ENCODE data around the gene FBL. TPM values are rescaled to one million over a fixed set of nuclear protein-coding genes. Genes with fewer than 3 reads are reported as not detected.

FBL gene
- polyA plus RNA-seq, 1 of the 3 experiments (the other 2 are of a cell fraction): 371 TPM

DNA sequence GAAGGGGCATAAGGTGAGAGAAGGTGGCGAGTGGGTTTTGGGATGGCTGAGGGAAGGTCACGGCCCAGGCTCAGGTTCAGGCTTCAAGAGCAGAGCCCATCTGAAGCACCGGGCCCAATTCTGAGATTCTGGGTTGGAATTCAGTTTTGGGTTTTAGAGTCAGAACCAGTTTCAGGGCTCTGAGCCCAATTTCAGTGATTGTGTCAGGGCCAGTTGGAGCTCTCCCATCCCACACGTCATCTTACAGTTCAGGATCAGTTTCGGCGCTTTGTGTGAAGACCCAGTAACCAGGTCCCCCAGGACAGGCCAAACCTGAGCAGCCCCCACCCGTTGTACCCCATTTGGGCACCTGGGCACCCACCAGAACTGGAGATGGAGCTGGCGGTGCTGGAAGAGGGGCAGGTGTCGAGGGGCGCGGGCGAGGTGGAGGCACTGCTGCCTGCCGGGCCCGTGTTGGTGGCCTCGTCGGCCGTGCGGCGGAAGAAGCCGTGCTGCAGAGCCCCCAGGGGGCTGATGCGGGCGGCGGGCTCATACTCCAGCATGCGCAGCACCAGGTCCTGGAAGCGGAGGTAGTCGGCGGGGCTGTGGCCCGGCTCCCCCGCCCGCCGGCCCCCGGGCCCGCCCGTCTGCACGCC lies 19.8 kb downstream of the FBL start:
- Histone ChIP-seq H3F3A (replicated peaks; ENCODE audit: insufficient read depth) (no peaks in the 10 kb centered on the region), H3K4me1 (ENCODE audit: control insufficient read depth in 1 of 2, insufficient read depth in 2 of 2, low read depth in 1 of 2, low read length in 1 of 2) (peaks cover 0 to 11% of the 10 kb centered on the region in 2 experiments; a peak in 1 of 4 replicates), H3K36me3 (replicated peaks in 1 of 2; ENCODE audit: control insufficient read depth in 1 of 2, insufficient read depth in 2 of 2, low read length in 1 of 2) (peaks cover 25 to 46% of the 10 kb centered on the region in 2 experiments), H3K9me3 (no peaks in the 10 kb centered on the region), H3K9me2 (no peaks in the 10 kb centered on the region), H3K79me2 (ENCODE audit: insufficient read depth) (peaks cover 8% of the 10 kb centered on the region; the same call in 1 of the 2 replicates), H3K9ac (no peak overlapping the region), H3K4me2 (no peak overlapping the region), H3K27ac (ENCODE audit: low read depth in 2 of 2, low read length in 1 of 2) (no peak overlapping the region; a peak in 1 of 4 replicates), H4K20me1 (ENCODE audit: insufficient read depth) (no peaks in the 10 kb centered on the region), H3K27me3 (ENCODE audit: insufficient read depth) (no peaks in the 10 kb centered on the region), H2AFZ (ENCODE audit: low read depth) (no peak overlapping the region), H3K4me3 (ENCODE audit: low read depth in 2 of 2, low read length in 1 of 2) (no peak overlapping the region)
- ChIA-PET CTCF (interaction anchor here (4.4 kb wide), 1 partner anchor 17 kb away, joined by 26 read pairs; no protein-coding TSS in a partner anchor), POLR2A (no interaction called here)
- TF ChIP-seq, protein P1, sequence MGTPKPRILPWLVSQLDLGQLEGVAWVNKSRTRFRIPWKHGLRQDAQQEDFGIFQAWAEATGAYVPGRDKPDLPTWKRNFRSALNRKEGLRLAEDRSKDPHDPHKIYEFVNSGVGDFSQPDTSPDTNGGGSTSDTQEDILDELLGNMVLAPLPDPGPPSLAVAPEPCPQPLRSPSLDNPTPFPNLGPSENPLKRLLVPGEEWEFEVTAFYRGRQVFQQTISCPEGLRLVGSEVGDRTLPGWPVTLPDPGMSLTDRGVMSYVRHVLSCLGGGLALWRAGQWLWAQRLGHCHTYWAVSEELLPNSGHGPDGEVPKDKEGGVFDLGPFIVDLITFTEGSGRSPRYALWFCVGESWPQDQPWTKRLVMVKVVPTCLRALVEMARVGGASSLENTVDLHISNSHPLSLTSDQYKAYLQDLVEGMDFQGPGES (IDR thresholded peaks at IDR 0.05; ENCODE audit: low read depth, low read length): no peak
- TF ChIP-seq MXI1 (IDR thresholded peaks at IDR 0.05; ENCODE audit: low read depth, low read length) (no peak), FOSL2 (IDR thresholded peaks at IDR 0.05; ENCODE audit: borderline replicate concordance, low read depth) (no peak), TCF12 (IDR thresholded peaks at IDR 0.05) (no peak), GATA2 (CRISPR knock-in tag; IDR thresholded peaks at IDR 0.05) (no peak), NRF1 (IDR thresholded peaks at IDR 0.05; ENCODE audit: low read depth, low read length) (no peak), FOXJ3 (CRISPR knock-in tag; IDR thresholded peaks at IDR 0.05) (no peak), RXRA (IDR thresholded peaks at IDR 0.05; ENCODE audit: borderline replicate concordance, low read depth) (no peak), JUND (IDR thresholded peaks at IDR 0.05) (no peak), SMC3 (IDR thresholded peaks at IDR 0.05; ENCODE audit: low read depth, low read length) (no peak), EP300 (IDR thresholded peaks at IDR 0.05; ENCODE audit: borderline replicate concordance in 1 of 2, low read depth in 1 of 2, low read length in 1 of 2) (no peak)
- TF ChIP-seq, protein P2, sequence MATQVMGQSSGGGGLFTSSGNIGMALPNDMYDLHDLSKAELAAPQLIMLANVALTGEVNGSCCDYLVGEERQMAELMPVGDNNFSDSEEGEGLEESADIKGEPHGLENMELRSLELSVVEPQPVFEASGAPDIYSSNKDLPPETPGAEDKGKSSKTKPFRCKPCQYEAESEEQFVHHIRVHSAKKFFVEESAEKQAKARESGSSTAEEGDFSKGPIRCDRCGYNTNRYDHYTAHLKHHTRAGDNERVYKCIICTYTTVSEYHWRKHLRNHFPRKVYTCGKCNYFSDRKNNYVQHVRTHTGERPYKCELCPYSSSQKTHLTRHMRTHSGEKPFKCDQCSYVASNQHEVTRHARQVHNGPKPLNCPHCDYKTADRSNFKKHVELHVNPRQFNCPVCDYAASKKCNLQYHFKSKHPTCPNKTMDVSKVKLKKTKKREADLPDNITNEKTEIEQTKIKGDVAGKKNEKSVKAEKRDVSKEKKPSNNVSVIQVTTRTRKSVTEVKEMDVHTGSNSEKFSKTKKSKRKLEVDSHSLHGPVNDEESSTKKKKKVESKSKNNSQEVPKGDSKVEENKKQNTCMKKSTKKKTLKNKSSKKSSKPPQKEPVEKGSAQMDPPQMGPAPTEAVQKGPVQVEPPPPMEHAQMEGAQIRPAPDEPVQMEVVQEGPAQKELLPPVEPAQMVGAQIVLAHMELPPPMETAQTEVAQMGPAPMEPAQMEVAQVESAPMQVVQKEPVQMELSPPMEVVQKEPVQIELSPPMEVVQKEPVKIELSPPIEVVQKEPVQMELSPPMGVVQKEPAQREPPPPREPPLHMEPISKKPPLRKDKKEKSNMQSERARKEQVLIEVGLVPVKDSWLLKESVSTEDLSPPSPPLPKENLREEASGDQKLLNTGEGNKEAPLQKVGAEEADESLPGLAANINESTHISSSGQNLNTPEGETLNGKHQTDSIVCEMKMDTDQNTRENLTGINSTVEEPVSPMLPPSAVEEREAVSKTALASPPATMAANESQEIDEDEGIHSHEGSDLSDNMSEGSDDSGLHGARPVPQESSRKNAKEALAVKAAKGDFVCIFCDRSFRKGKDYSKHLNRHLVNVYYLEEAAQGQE (IDR thresholded peaks at IDR 0.05; ENCODE audit: low read depth, low read length): no peak
- TF ChIP-seq, protein P3, sequence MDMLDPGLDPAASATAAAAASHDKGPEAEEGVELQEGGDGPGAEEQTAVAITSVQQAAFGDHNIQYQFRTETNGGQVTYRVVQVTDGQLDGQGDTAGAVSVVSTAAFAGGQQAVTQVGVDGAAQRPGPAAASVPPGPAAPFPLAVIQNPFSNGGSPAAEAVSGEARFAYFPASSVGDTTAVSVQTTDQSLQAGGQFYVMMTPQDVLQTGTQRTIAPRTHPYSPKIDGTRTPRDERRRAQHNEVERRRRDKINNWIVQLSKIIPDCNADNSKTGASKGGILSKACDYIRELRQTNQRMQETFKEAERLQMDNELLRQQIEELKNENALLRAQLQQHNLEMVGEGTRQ (IDR thresholded peaks at IDR 0.05; ENCODE audit: borderline replicate concordance, low read depth, low read length): no peak
- TF ChIP-seq, protein P4, sequence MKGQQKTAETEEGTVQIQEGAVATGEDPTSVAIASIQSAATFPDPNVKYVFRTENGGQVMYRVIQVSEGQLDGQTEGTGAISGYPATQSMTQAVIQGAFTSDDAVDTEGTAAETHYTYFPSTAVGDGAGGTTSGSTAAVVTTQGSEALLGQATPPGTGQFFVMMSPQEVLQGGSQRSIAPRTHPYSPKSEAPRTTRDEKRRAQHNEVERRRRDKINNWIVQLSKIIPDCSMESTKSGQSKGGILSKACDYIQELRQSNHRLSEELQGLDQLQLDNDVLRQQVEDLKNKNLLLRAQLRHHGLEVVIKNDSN (IDR thresholded peaks at IDR 0.05; ENCODE audit: borderline replicate concordance, low read depth): no peak
- TF ChIP-seq, protein P5, sequence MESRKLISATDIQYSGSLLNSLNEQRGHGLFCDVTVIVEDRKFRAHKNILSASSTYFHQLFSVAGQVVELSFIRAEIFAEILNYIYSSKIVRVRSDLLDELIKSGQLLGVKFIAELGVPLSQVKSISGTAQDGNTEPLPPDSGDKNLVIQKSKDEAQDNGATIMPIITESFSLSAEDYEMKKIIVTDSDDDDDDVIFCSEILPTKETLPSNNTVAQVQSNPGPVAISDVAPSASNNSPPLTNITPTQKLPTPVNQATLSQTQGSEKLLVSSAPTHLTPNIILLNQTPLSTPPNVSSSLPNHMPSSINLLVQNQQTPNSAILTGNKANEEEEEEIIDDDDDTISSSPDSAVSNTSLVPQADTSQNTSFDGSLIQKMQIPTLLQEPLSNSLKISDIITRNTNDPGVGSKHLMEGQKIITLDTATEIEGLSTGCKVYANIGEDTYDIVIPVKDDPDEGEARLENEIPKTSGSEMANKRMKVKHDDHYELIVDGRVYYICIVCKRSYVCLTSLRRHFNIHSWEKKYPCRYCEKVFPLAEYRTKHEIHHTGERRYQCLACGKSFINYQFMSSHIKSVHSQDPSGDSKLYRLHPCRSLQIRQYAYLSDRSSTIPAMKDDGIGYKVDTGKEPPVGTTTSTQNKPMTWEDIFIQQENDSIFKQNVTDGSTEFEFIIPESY (IDR thresholded peaks at IDR 0.05; ENCODE audit: borderline replicate concordance, low read depth): no peak
- 98% methylated on average over 25 of the region's 35 CpGs for WGBS (ENCODE audit: low lambda C conversion rate)
- no peak for DNase-seq
